NB4 (cell line): ENCODE measurements around the gene NONO.

Experiments used
- MAX ChIP-seq: IDR thresholded peaks from 2 replicates; pipeline ENCODE4 v1.6.1; 2011; ENCODE audit warnings: low read depth, low read length
- POLR2A ChIP-seq: IDR thresholded peaks from 2 replicates; pipeline ENCODE4 v1.6.1; 2011; ENCODE audit warnings: mild to moderate bottlenecking; ENCODE audit not compliant: insufficient read length; ENCODE audit errors: extremely low read depth
- TF ChIP-seq, protein P1 (sequence below): IDR thresholded peaks from one replicate; pipeline ENCODE4 v1.5.1; 2012; ENCODE audit warnings: low read depth, low read length

DNA sequence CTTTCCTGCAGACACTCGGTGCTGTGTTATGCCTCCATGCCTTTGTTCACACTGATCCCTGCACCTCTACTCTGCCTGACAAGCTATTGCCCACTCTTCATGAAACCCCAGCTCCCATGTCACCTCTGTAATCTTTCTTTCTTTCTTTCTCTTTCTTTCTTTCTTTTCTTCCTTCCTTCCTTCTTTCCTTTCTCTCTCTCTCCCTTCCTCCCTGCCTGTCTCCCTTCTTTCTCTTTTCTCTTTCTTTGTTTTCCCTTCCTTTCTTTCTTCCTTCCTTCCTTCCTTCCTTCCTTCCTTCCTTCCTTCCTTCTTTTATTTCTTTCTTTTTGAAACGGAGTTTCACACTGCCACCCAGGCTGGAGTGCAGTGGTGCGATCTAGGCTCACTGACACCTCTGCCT is 48.0 kb upstream of the NONO start:
- TF ChIP-seq, protein P1, sequence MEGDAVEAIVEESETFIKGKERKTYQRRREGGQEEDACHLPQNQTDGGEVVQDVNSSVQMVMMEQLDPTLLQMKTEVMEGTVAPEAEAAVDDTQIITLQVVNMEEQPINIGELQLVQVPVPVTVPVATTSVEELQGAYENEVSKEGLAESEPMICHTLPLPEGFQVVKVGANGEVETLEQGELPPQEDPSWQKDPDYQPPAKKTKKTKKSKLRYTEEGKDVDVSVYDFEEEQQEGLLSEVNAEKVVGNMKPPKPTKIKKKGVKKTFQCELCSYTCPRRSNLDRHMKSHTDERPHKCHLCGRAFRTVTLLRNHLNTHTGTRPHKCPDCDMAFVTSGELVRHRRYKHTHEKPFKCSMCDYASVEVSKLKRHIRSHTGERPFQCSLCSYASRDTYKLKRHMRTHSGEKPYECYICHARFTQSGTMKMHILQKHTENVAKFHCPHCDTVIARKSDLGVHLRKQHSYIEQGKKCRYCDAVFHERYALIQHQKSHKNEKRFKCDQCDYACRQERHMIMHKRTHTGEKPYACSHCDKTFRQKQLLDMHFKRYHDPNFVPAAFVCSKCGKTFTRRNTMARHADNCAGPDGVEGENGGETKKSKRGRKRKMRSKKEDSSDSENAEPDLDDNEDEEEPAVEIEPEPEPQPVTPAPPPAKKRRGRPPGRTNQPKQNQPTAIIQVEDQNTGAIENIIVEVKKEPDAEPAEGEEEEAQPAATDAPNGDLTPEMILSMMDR: no peak
- TF ChIP-seq MAX: no peak
- no peak for TF ChIP-seq POLR2A
